ENCODE measurements around the gene AFF1.
"Not testable (repeated sequence)": the region's sequence is repeated elsewhere in the genome, so short reads cannot be mapped to it uniquely, and the experiment has no call there.

The AFF1 gene

DNA sequence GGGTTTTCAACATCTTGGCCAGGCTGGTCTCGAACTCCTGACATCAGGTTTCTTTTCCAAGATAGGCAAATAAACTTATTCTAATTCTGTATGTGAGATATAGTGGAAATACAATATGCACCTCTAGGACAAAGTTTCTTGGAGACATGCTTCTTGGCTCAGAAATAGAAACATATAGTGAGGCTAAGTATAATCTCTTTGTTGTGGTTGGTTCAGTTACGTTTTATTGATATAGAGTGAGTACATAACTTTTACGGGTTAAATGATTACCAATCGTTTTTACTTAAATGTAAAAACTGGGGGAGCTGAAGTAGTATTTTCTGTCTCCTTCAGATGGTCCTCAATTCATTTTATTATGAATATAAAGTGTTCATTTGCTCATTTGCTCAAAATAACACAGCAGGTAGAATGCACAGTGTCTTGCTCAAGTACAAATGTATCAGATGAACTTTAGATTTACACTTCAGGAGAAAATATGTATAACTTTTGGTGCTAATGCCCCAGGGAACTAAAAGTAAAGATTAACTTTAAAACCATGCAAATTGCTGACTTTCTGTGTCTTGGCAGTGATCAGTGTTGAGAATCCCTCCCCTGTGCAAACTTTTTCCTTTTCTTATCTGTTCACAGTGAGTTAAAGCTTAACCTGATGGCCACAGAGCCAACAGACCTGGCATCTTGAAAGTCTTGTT is 77.6 kb downstream of the AFF1 start:
- no peak for DNase-seq

GRCh38 chr4:87012954-87013308 is 78.1 kb downstream of the AFF1 start:
- DNase-seq = not testable (repeated sequence)

- DNase-seq = no peak
Measured at GRCh38 chr4:87014284-87014782, 79.5 kb downstream of the AFF1 start.

DNA sequence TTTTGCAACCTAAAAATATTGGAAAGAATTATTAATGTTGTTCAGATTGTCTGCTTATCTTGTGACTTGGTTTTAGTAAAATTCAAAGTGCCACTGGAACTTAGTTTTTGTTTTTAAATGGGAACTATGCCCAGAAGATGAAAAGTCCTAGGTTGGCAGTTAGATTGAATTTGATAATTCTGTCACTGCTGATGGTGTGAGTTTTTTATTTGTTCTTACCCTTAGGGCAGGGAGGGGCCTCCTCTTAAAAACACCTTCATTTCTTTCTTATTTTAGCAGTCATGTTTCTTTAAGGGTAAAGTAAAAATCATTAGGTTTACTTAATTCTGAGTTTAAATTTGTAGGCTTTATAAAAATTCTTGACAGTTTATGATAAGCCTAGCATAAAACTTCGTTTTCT is 80.6 kb downstream of the AFF1 start:
- no peak for DNase-seq

- DNase-seq = peak; percentile 56
Measured at GRCh38 chr4:87017580-87018342, 83.0 kb downstream of the AFF1 start.

- no peak for DNase-seq
Measured at GRCh38 chr4:87018753-87019152, 83.9 kb downstream of the AFF1 start.

DNA sequence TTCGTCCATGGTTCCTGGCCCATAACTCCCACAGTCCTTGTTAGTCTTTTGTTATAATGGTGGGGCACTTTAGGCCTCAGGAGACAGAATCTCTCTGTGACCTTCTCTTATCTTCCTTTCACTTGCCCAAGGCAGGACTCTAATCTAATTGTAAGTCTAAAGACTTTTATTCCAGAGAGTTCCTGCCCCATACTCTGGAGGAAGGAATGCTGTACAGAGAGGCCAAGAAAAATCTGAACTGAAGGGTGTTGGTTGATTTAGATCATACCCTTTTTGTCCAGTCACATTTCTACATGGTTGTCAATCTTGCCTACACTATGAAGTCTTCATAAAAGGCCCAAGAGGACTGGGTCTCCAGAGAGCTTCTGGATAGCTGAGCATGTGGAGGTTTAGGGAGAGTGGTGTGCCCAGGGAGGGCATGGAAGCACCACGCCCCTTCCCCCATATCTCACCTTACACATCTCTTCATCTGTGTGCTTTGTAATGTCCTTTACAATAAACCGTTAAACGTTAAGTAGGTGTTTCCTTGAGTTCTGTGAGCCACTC is 84.5 kb downstream of the AFF1 start:
- DNase-seq = no peak

DNA sequence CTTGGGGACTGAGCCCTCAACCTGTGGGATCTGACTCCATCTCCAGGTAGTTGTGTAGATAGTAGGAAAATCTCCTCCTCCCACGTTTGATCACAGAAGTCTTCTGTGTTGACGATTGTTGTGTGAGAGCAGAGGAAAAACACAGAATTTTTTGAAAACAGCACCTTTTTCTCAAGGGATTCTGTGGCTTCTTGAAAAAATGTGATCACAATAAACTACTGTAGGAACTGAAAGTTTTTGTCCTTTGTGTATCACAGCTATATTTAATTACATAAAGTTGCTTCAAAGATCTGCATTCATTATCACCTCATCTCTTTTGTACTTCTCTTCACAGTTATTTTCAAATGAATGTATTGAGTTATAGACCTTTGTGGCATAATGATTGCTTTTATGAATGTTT is 85.1 kb downstream of the AFF1 start:
- DNase-seq = no peak

- no peak for DNase-seq
Measured at GRCh38 chr4:87024201-87024600, 89.4 kb downstream of the AFF1 start.

GRCh38 chr4:87025023-87025613 is 90.3 kb downstream of the AFF1 start:
- no peak for DNase-seq

- no peak for DNase-seq
Measured at GRCh38 chr4:87025614-87026041, 90.8 kb downstream of the AFF1 start.

DNA sequence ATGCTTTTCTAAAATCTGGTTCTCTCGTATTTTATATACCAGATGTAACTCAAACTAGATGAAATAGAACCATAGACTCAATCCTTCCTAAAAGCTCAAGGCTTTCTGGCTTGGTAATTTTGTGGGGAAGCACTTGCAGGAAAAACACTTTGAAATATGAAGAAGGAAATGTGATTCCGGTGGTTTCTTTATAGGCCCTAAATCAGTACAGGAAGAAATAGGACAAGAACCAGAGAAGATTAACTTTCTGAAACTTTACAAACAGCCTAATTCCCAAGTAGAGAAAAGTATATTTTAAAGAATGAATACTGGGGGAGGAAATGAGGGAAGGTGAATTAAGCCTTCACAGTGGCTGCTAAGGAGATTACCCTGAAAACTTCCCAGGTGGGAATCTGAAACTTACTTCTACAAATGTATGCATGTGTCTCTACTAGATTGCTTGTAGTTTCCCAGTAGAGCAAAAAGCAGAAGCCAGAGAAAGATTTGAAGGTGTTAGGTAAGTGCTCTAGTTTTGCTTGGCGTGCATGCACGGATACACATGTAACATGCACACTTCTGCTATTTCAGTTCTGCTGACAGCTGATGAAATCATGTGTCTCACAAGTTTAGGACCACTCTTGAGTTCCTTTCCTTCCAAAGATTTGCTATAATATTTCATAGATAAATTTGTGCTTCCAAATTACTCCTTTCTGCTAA is 92.1 kb downstream of the AFF1 start:
- peak; percentile 24 for DNase-seq

DNA sequence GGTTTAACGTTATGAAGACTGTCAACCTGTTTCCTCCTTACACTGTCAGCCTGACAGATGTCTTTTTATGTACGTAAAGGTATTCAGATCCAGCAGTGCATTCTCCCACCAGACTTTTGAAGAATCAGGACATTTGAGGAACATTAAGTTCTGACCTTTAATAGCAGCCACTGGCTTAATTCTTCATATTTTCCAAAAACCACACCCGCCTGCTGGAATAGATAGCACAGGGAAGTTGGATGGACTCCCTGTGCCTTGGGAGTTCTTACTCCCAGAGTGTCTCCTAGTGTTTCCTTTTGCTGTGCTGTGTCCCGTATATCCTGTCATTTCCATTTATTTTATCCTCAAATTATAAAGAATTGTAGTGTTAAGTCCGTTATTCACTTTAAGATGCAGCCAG is 94.5 kb downstream of the AFF1 start:
- DNase-seq = no peak

DNA sequence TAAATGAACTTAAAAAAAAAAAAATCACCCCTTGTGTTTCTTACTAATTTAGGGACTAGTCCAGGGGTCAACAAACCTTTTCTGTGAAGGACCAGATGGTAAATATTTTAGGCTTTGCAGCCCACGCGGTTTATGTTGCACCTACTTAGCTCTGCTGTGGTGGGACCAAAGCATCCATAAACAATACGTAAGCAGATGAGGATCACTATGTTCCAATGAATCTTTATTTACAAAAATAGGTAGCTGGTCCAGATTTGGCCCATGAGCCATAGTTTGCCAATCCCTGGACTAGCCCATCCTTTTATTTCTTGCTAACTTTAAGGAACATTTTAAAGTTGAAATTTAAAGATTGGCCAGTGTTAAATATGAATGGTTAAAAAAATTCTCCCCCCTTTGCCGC is 95.3 kb downstream of the AFF1 start:
- DNase-seq = no peak

DNA sequence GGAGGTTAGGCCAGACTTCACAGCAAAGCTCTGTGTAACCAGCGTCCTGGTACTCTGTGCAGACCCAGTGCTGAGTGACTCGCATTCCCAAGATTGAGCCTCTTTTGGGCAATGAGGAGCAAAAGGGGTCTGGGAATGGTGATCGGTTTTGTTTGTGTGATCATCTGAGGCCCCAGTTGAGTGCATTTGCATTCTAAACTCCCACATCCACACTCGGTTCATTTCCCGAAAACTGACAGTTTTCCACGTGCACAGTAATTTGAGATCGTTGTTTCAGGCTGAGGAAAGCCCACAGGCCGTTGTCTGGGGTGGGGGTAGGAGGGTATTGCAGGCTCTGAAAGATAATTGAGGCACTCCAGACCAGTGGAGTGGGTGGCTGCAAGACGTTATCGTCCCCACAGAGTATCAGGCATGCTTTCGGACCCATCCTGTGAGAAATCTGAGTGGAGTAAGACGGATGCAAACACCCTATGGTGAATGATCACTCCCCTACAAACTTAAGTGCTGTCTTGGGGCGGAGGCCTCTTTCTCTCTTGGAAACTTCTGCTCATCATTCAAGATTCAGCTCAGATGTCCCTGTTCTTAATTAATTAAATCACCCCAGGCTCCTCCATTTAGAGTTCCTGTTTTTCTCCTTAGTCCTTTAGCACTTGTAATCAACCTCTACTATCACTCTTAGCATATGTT is 96.1 kb downstream of the AFF1 start:
- no peak for DNase-seq

DNA sequence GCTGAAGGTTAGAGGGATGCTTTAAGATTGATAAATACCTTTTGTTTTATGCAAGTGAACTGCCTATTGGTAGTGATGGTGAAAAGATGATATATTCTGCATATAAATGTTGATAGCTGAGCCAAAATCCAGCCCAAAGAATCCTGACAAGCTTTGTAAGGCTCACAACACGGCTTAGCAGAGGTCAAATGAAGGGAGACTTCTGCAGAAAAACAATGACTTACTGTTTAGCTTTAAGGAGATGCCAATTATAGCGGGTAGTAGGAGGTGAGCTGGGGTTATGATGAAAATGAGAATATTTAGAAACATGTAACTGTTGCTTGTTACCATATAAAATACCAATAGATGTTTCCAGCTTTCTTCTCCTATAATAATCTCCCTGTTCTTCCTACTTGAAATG is 97.1 kb downstream of the AFF1 start:
- DNase-seq = no peak

DNA sequence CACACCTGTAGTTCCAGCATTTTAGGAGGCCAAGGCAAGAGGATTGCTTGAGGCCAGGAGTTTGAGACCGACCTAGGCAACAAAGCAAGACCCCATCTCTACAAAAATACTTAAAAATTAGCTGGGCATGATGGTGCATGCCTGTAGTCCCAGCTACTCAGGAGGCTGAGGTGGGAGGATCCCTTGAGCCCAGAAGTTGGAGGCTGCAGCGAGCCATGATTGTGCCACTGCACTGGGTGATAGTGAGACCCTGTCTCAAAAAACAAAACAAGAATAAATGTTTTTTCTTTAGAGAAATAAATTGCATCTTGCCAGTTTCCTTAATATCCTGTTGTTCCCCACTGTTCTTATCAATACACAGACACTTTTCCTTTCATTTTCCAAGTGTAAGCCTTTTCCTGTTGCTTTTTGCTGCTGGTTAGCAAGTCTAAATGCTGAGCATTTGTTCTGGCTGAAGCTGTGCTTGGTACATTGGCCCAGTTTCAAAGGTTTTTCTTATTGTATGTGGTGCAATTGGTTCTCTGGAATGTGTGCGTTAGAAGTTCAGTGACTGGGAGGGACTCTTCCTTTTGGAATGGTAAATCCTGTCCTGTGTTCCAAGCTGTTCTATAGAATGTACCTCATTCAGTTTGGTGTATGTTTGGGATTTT is 98.2 kb downstream of the AFF1 start:
- DNase-seq = no peak

DNA sequence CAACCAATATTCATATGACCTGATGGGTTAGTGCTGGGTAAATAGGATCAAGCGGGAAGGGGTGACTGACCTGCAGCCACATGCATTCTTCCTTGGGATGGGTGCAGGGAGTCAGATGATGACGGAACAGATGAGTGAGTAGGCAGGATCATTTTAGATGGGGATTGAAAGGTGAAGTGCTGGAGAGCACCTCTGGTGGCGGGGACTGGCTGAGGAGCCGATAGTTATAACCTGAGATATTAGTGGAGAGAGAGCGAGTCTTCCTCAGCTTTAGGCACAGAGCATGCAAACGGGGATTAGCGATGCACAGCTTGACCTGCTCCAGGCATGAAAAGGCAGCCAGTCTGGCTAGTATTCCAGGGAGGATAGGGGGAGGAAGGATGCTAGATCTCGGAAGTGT is 99.1 kb downstream of the AFF1 start:
- DNase-seq = no peak

- no peak for DNase-seq
Measured at GRCh38 chr4:87034527-87034926, 99.7 kb downstream of the AFF1 start.

DNA sequence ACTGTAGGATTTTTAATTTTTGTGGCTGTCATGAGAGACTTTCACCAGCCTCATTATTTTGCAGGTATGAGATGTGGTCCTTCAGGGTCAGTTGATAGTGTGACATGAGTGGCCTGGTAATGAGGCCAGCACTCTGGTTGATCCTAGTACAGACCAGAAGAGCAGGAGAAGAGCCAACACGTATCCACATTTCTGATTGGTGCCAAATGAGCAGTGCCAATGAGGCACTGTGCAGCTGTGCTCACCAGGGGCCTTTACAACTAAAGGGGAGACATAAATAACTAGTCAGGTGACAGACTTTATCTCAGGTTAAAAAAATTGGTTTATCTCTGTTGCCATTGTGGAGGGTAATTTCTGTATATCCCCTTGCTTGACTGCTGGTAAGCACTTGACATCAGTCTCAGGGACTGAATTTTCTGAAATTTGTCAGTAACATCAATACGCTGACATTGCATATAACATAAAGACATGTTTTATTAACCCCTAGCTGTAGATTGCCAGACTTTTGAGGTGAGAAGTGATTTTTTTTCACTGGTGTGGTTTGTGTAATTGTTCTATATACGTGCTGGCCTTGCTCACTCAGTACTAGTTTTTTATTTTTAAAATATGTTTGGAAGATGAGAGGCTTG is 101.2 kb downstream of the AFF1 start:
- DNase-seq = no peak

DNA sequence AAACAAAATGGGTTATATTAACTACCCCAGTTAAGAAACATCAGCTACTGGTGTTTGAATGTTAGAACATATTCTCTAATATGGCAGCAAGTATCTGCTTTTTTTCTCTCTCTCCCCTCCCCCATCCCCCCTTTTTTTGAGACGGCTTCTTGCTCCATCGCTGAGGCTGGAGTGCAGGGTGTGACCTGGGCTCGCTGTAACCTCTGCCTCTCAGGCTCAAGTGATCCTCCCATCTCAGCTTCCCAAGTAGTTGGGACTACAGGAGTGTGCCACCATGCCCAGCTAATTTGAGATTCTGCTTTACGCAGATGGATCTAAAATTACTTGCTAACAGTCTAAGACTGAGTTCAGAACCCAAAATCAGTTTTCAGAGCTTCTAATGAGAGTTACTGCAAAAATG is 101.9 kb downstream of the AFF1 start:
- DNase-seq = no peak

DNA sequence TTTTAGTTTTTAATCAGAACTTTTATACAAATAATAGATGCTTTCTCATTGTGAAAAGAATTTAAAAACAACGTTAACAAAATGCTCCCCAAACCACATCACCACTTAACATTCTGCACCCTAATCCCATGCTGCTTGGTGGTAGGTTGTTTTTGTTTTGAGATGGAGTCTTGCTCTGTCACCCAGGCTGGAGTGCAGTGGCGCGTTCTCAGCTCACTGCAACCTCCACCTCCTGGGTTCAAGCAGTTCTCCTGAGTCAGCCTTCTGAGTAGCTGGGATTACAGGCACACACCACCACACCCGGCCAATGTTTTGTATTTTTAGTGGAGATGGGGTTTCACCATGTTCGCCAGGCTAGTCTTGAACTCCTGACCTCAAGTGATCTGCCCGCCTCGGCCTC is 102.4 kb downstream of the AFF1 start:
- not testable (repeated sequence) for DNase-seq
